ENCODE measurements around the gene VPS37C. TPM values are rescaled to one million over a fixed set of nuclear protein-coding genes. Genes with fewer than 3 reads are reported as not detected.
"Not testable (repeated sequence)": the region's sequence is repeated elsewhere in the genome, so short reads cannot be mapped to it uniquely, and the experiment has no call there.

The VPS37C gene
- total RNA-seq (ENCODE audit: low replicate concordance) = 9.2 and 13.5 TPM in 2 replicates

- H3K4me3 ChIP-seq (ENCODE audit: low read depth, low read length) = peak within 1 kb of the TSS; percentile 74
- peak; percentile 82 for DNase-seq (ENCODE audit: low read depth)
- TF ChIP-seq CTCF (IDR thresholded peaks at IDR 0.05; ENCODE audit: insufficient read depth, low read length) = no peak
These were observed at the start of gene VPS37C for GRCh38 chr11:61161190-61162091. VPS37C (minus strand) TSS chr11:61161426; CDS start chr11:61138829, 22,597 bp downstream.

- DNase-seq (ENCODE audit: low read depth); H3K4me3 ChIP-seq (ENCODE audit: low read depth, low read length): not testable (repeated sequence)
These were observed 49.4 kb upstream of the VPS37C start for GRCh38 chr11:61210629-61211028.

- not testable (repeated sequence) for H3K4me3 ChIP-seq (ENCODE audit: low read depth, low read length); DNase-seq (ENCODE audit: low read depth)
These were observed 46.5 kb upstream of the VPS37C start for GRCh38 chr11:61207636-61208310.

- H3K4me3 ChIP-seq (ENCODE audit: low read depth, low read length); DNase-seq (ENCODE audit: low read depth): not testable (repeated sequence)
These were observed 43.4 kb upstream of the VPS37C start for GRCh38 chr11:61204502-61205059.

- H3K4me3 ChIP-seq (ENCODE audit: low read depth, low read length); DNase-seq (ENCODE audit: low read depth): not testable (repeated sequence)
These were observed 42.6 kb upstream of the VPS37C start for GRCh38 chr11:61203873-61204272.

- H3K4me3 ChIP-seq (ENCODE audit: low read depth, low read length); DNase-seq (ENCODE audit: low read depth): not testable (repeated sequence)
These were observed 41.9 kb upstream of the VPS37C start, which contains the start of gene PGA3 for GRCh38 chr11:61202950-61203746. PGA3 (plus strand) TSS chr11:61203515; CDS start chr11:61203565, 50 bp downstream.

GRCh38 chr11:61201476-61201875, 40.2 kb upstream of the VPS37C start:
- DNase-seq (ENCODE audit: low read depth) = no peak
- no peak overlapping the region for H3K4me3 ChIP-seq (ENCODE audit: low read depth, low read length)
- TF ChIP-seq CTCF (IDR thresholded peaks at IDR 0.05; ENCODE audit: insufficient read depth, low read length) = no peak

- DNase-seq (ENCODE audit: low read depth) = no peak
- H3K4me3 ChIP-seq (ENCODE audit: low read depth, low read length) = no peak overlapping the region
- TF ChIP-seq CTCF (IDR thresholded peaks at IDR 0.05; ENCODE audit: insufficient read depth, low read length) = no peak
These were observed 37.8 kb upstream of the VPS37C start for GRCh38 chr11:61198948-61199523.

- no peak overlapping the region for H3K4me3 ChIP-seq (ENCODE audit: low read depth, low read length)
- TF ChIP-seq CTCF (IDR thresholded peaks at IDR 0.05; ENCODE audit: insufficient read depth, low read length) = no peak
- DNase-seq (ENCODE audit: low read depth) = no peak
These were observed 37.1 kb upstream of the VPS37C start for GRCh38 chr11:61198361-61198760.

Measured in fibroblast of the aortic adventitia (primary cell).